CD4-positive, alpha-beta T cell treated with Interleukin-1 beta for 1 hour (primary cell): ENCODE data around the gene RPH3AL.
A peak's percentile ranks its signal among the peaks of the same experiment; 100 is the strongest.

Source experiments
- DNase-seq, 2 donors: peaks; one replicate each; pipeline ENCODE4 v3.0.0-alpha.2; 2020 to 2022

Gene RPH3AL

GRCh38 chr17:353213-353837 is 718 bp upstream of the RPH3AL start:
- no peak for DNase-seq

- DNase-seq = no peak
Observed at GRCh38 chr17:351875-352420, 659 bp downstream of the RPH3AL start.

GRCh38 chr17:351449-351738 is 1.2 kb downstream of the RPH3AL start:
- DNase-seq = no peak

- DNase-seq = no peak
Observed at GRCh38 chr17:350706-351448, 1.7 kb downstream of the RPH3AL start.

GRCh38 chr17:349666-350065 is 2.9 kb downstream of the RPH3AL start:
- no peak for DNase-seq

GRCh38 chr17:348692-349425 is 3.7 kb downstream of the RPH3AL start:
- no peak for DNase-seq

GRCh38 chr17:348012-348411 is 4.6 kb downstream of the RPH3AL start:
- no peak for DNase-seq

GRCh38 chr17:347309-347899 is 5.2 kb downstream of the RPH3AL start:
- no peak for DNase-seq

GRCh38 chr17:345992-346785 is 6.4 kb downstream of the RPH3AL start:
- no peak for DNase-seq

GRCh38 chr17:345261-345660 is 7.3 kb downstream of the RPH3AL start:
- no peak for DNase-seq

GRCh38 chr17:343875-344752 is 8.5 kb downstream of the RPH3AL start:
- no peak for DNase-seq

GRCh38 chr17:343211-343610 is 9.4 kb downstream of the RPH3AL start:
- DNase-seq = no peak

GRCh38 chr17:340074-340473 is 12.5 kb downstream of the RPH3AL start:
- no peak for DNase-seq

GRCh38 chr17:339193-340061 is 13.2 kb downstream of the RPH3AL start:
- DNase-seq = no peak

- no peak for DNase-seq
Observed at GRCh38 chr17:338442-339192, 14.0 kb downstream of the RPH3AL start.

GRCh38 chr17:337866-338265 is 14.7 kb downstream of the RPH3AL start:
- no peak for DNase-seq

GRCh38 chr17:337453-337852 is 15.2 kb downstream of the RPH3AL start:
- no peak for DNase-seq

- DNase-seq = no peak
Observed at GRCh38 chr17:337022-337420, 15.6 kb downstream of the RPH3AL start.

- peak; percentile 11 to 49 for DNase-seq
Observed at GRCh38 chr17:336110-337021, 16.2 kb downstream of the RPH3AL start.
